ENCODE measurements around the gene MBOAT7.
"Not testable (repeated sequence)": the region's sequence is repeated elsewhere in the genome, so short reads cannot be mapped to it uniquely, and the experiment has no call there.

MBOAT7 gene

GRCh38 chr19:54209058-54209810, 19.9 kb upstream of the MBOAT7 start:
- TF ChIP-seq CTCF (IDR thresholded peaks at IDR 0.05; ENCODE audit: low read depth, low read length, missing control alignments) = no peak
- no peak overlapping the region for H3K4me3 ChIP-seq (replicated peaks; ENCODE audit: low read depth, low read length)
- no peak for DNase-seq (ENCODE audit: extremely low read depth, low read depth)

GRCh38 chr19:54208784-54209057, 19.3 kb upstream of the MBOAT7 start:
- no peak for DNase-seq (ENCODE audit: extremely low read depth, low read depth)
- TF ChIP-seq CTCF (IDR thresholded peaks at IDR 0.05; ENCODE audit: low read depth, low read length, missing control alignments) = no peak
- no peak overlapping the region for H3K4me3 ChIP-seq (replicated peaks; ENCODE audit: low read depth, low read length)

- no peak for TF ChIP-seq CTCF (IDR thresholded peaks at IDR 0.05; ENCODE audit: low read depth, low read length, missing control alignments)
- H3K4me3 ChIP-seq (replicated peaks; ENCODE audit: low read depth, low read length) = no peak overlapping the region
- no peak for DNase-seq (ENCODE audit: extremely low read depth, low read depth)
Measured at GRCh38 chr19:54207983-54208783, 18.8 kb upstream of the MBOAT7 start.

GRCh38 chr19:54207676-54207982, 18.2 kb upstream of the MBOAT7 start:
- TF ChIP-seq CTCF (IDR thresholded peaks at IDR 0.05; ENCODE audit: low read depth, low read length, missing control alignments) = no peak
- DNase-seq (ENCODE audit: extremely low read depth, low read depth) = no peak
- H3K4me3 ChIP-seq (replicated peaks; ENCODE audit: low read depth, low read length) = no peak overlapping the region

GRCh38 chr19:54207193-54207592, 17.8 kb upstream of the MBOAT7 start:
- not testable (repeated sequence) for DNase-seq (ENCODE audit: extremely low read depth, low read depth); H3K4me3 ChIP-seq (replicated peaks; ENCODE audit: low read depth, low read length)

- no peak for TF ChIP-seq CTCF (IDR thresholded peaks at IDR 0.05; ENCODE audit: low read depth, low read length, missing control alignments)
- H3K4me3 ChIP-seq (replicated peaks; ENCODE audit: low read depth, low read length) = peak overlapping the region; percentile 23
- no peak for DNase-seq (ENCODE audit: extremely low read depth, low read depth)
Measured at GRCh38 chr19:54206831-54207177, 17.4 kb upstream of the MBOAT7 start.

GRCh38 chr19:54206030-54206830, 16.9 kb upstream of the MBOAT7 start:
- no peak for TF ChIP-seq CTCF (IDR thresholded peaks at IDR 0.05; ENCODE audit: low read depth, low read length, missing control alignments)
- no peak for DNase-seq (ENCODE audit: extremely low read depth, low read depth)
- H3K4me3 ChIP-seq (replicated peaks; ENCODE audit: low read depth, low read length) = peak overlapping the region; percentile 97
